Skeletal muscle tissue (tissue), 4 donors: ENCODE results near the gene RPA3. TPM values are rescaled to one million over a fixed set of nuclear protein-coding genes. Genes with fewer than 3 reads are reported as not detected.

Experiments
- H3K27ac ChIP-seq: one replicate; pipeline ENCODE4 v1.7.0; 2013; ENCODE audit warnings: mild to moderate bottlenecking, low read depth, low read length, inconsistent platforms
- H3K27me3 ChIP-seq, 3 donors: one replicate each; pipeline ENCODE4 v1.7.0; 2013; ENCODE audit warnings: low read length in 3 of 3; ENCODE audit not compliant: control insufficient read depth in 3 of 3, insufficient read depth in 3 of 3
- H3K36me3 ChIP-seq, 3 donors: one replicate each; pipeline ENCODE4 v1.7.0; 2013; ENCODE audit warnings: low read length in 3 of 3; ENCODE audit not compliant: control insufficient read depth in 3 of 3, insufficient read depth in 3 of 3
- H3K4me1 ChIP-seq, 3 donors: one replicate each; pipeline ENCODE4 v1.7.0; 2013; ENCODE audit warnings: low read length in 3 of 3, mild to moderate bottlenecking in 3 of 3; ENCODE audit not compliant: control insufficient read depth in 3 of 3, insufficient read depth in 3 of 3
- H3K4me3 ChIP-seq, 3 donors: one replicate each; pipeline ENCODE4 v1.7.0; 2013; ENCODE audit warnings: low read length in 3 of 3
- H3K9ac ChIP-seq, 3 donors: one replicate each; pipeline ENCODE4 v1.7.0; 2013; ENCODE audit warnings: low read length in 3 of 3, mild to moderate bottlenecking in 3 of 3, moderate library complexity in 2 of 3, low read depth in 1 of 3
- H3K9me3 ChIP-seq, 3 donors: one replicate each; pipeline ENCODE4 v1.7.0; 2013; ENCODE audit warnings: low read length in 3 of 3; ENCODE audit not compliant: control insufficient read depth in 3 of 3
- total RNA-seq: library from RNA; depleted of rRNA; stranded (reverse); fragments of >200 nt; gene quantifications from one replicate; pipeline ENCODE4 v1.2.3, GENCODE V29; 2014
- donor health status: Osteomylitis.

The RPA3 gene
- total RNA-seq, 1 donor from 2014 or later: 14.1 TPM

- Histone ChIP-seq H3K4me3 (no peak overlapping the region), H3K4me1 (peaks cover 2 to 11% (median 11%) of the 10 kb centered on the region in 3 donors), H3K27ac (no peak overlapping the region), H3K9me3 (no peaks in the 10 kb centered on the region), H3K27me3 (no peaks in the 10 kb centered on the region), H3K36me3 (no peaks in the 10 kb centered on the region), H3K9ac (no peak overlapping the region)
These were observed 19.5 kb downstream of the RPA3 start for GRCh38 chr7:7698930-7699329.

- H3K27ac ChIP-seq: peak overlapping the region; percentile 37
- H3K4me3 ChIP-seq: peak overlapping the region in 1 of 3 donors; percentile 9
- H3K9me3 ChIP-seq: no peaks in the 10 kb centered on the region
- H3K27me3 ChIP-seq: no peaks in the 10 kb centered on the region
- peak overlapping the region in 1 of 3 donors; percentile 3 for H3K9ac ChIP-seq
- H3K36me3 ChIP-seq: no peaks in the 10 kb centered on the region
- H3K4me1 ChIP-seq: peaks cover 2 to 11% (median 7%) of the 10 kb centered on the region in 3 donors
These were observed 21.8 kb downstream of the RPA3 start for GRCh38 chr7:7696458-7697119.

GRCh38 chr7:7695111-7695817, 23.1 kb downstream of the RPA3 start:
- Histone ChIP-seq H3K27ac (peak overlapping the region; percentile 17), H3K4me3 (no peak overlapping the region), H3K4me1 (peaks cover 2 to 11% (median 7%) of the 10 kb centered on the region in 3 donors), H3K9me3 (no peaks in the 10 kb centered on the region), H3K36me3 (no peaks in the 10 kb centered on the region), H3K27me3 (no peaks in the 10 kb centered on the region), H3K9ac (no peak overlapping the region)

GRCh38 chr7:7694542-7694941, 23.9 kb downstream of the RPA3 start:
- no peaks in the 10 kb centered on the region for H3K9me3 ChIP-seq
- H3K4me1 ChIP-seq: peaks cover 2 to 11% (median 7%) of the 10 kb centered on the region in 3 donors
- H3K27me3 ChIP-seq: no peaks in the 10 kb centered on the region
- H3K27ac ChIP-seq: no peak overlapping the region
- no peaks in the 10 kb centered on the region for H3K36me3 ChIP-seq
- no peak overlapping the region for H3K4me3 ChIP-seq
- no peak overlapping the region for H3K9ac ChIP-seq

- H3K36me3 ChIP-seq: no peaks in the 10 kb centered on the region
- H3K9ac ChIP-seq: no peak overlapping the region
- no peaks in the 10 kb centered on the region for H3K9me3 ChIP-seq
- peaks cover 2 to 14% (median 6%) of the 10 kb centered on the region in 3 donors for H3K4me1 ChIP-seq
- no peaks in the 10 kb centered on the region for H3K27me3 ChIP-seq
- no peak overlapping the region for H3K27ac ChIP-seq
- H3K4me3 ChIP-seq: no peak overlapping the region
These were observed 24.5 kb downstream of the RPA3 start for GRCh38 chr7:7693881-7694280.

GRCh38 chr7:7688956-7689355, 29.5 kb downstream of the RPA3 start:
- peak overlapping the region in 2 of 3 donors; percentile 40 to 67 for H3K9ac ChIP-seq
- H3K27me3 ChIP-seq: no peaks in the 10 kb centered on the region
- peak overlapping the region; percentile 82 for H3K27ac ChIP-seq
- peaks cover 4 to 13% (median 11%) of the 10 kb centered on the region in 3 donors for H3K4me1 ChIP-seq
- H3K36me3 ChIP-seq: no peaks in the 10 kb centered on the region
- no peaks in the 10 kb centered on the region for H3K9me3 ChIP-seq
- H3K4me3 ChIP-seq: peak overlapping the region; percentile 49 to 59 (median 56)

GRCh38 chr7:7688310-7688709, 30.1 kb downstream of the RPA3 start:
- Histone ChIP-seq H3K9ac (peak overlapping the region; percentile 40 to 72 (median 51)), H3K27ac (peak overlapping the region; percentile 82), H3K4me1 (peaks cover 4 to 13% (median 11%) of the 10 kb centered on the region in 3 donors), H3K4me3 (peak overlapping the region; percentile 49 to 57 (median 56)), H3K36me3 (no peaks in the 10 kb centered on the region), H3K27me3 (no peaks in the 10 kb centered on the region), H3K9me3 (no peaks in the 10 kb centered on the region)

- no peaks in the 10 kb centered on the region for H3K9me3 ChIP-seq
- no peaks in the 10 kb centered on the region for H3K27me3 ChIP-seq
- peak overlapping the region in 1 of 3 donors; percentile 40 for H3K9ac ChIP-seq
- peak overlapping the region; percentile 82 for H3K27ac ChIP-seq
- peaks cover 5 to 16% (median 11%) of the 10 kb centered on the region in 3 donors for H3K4me1 ChIP-seq
- H3K4me3 ChIP-seq: peak overlapping the region; percentile 49 to 57 (median 56)
- H3K36me3 ChIP-seq: no peaks in the 10 kb centered on the region
These were observed 30.6 kb downstream of the RPA3 start for GRCh38 chr7:7687800-7688199.

- Histone ChIP-seq H3K27me3 (no peaks in the 10 kb centered on the region), H3K36me3 (no peaks in the 10 kb centered on the region), H3K9ac (no peak overlapping the region), H3K9me3 (no peaks in the 10 kb centered on the region), H3K27ac (peak overlapping the region; percentile 15), H3K4me1 (peaks cover 7 to 24% (median 11%) of the 10 kb centered on the region in 3 donors), H3K4me3 (no peak overlapping the region)
These were observed 31.4 kb downstream of the RPA3 start for GRCh38 chr7:7686811-7687508.
